Tibial nerve (tissue), 4 donors: ENCODE data around the gene FBXO45. TPM values are rescaled to one million over a fixed set of nuclear protein-coding genes. Genes with fewer than 3 reads are reported as not detected.
"Not testable (repeated sequence)": the region's sequence is repeated elsewhere in the genome, so short reads cannot be mapped to it uniquely, and the experiment has no call there.

Experiments
- DNase-seq, 2 donors: peaks; one replicate each; pipeline ENCODE4 v3.0.0-alpha.2; 2019; ENCODE audit warnings: low spot score in 2 of 2
- H3K27ac ChIP-seq, 4 donors: fragments of 200-600 bp; sonication (generic) in 3 of 4; one replicate each; pipeline ENCODE4 v1.5.1; 2017 to 2019; ENCODE audit warnings: mild to moderate bottlenecking in 1 of 4
- H3K27me3 ChIP-seq, 2 donors: fragments of 200-600 bp; sonication (generic) in 1 of 2; one replicate each; pipeline versions ENCODE4 v1.5.1 to v1.6.0; 2017 to 2019
- H3K36me3 ChIP-seq, 3 donors: fragments of 200-600 bp; sonication (generic); one replicate each; pipeline ENCODE4 v1.5.1; 2018 to 2019
- H3K4me1 ChIP-seq, 4 donors: fragments of 200-600 bp; sonication (generic) in 3 of 4; one replicate each; pipeline ENCODE4 v1.5.1; 2017 to 2019
- H3K4me3 ChIP-seq, 4 donors: fragments of 200-600 bp; sonication (generic) in 3 of 4; one replicate each; pipeline ENCODE4 v1.5.1; 2017 to 2019; ENCODE audit warnings: mild to moderate bottlenecking in 1 of 4, moderate library complexity in 1 of 4
- H3K9me3 ChIP-seq, 4 donors: fragments of 200-600 bp; sonication (generic) in 3 of 4; one replicate each; pipeline ENCODE4 v1.5.1; 2017 to 2019
- CTCF ChIP-seq, 5 experiments: fragments of 200-600 bp in 3 of 5; fragments of 450-650 bp in 2 of 5; sonication (generic) in 3 of 5; IDR thresholded peaks; one replicate each; pipeline ENCODE4 v1.5.1; 2016 to 2019; ENCODE audit warnings: antibody characterized with exemption in 5 of 5, mild to moderate bottlenecking in 3 of 5, moderate library complexity in 2 of 5
- EP300 ChIP-seq, 2 donors: sonication (generic); formaldehyde crosslinking; IDR thresholded peaks; one replicate each; pipeline ENCODE4 v1.6.1; 2017; ENCODE audit warnings: antibody characterized with exemption in 2 of 2, mild to moderate bottlenecking in 1 of 2
- POLR2A ChIP-seq, 2 donors: fragments of 450-650 bp; IDR thresholded peaks; one replicate each; pipeline ENCODE4 v1.6.1; 2017; ENCODE audit warnings: antibody characterized with exemption in 2 of 2, mild to moderate bottlenecking in 2 of 2, moderate library complexity in 2 of 2
- WGBS, 2 donors: methylation state at CpG; one replicate each; pipeline ENCODE4 v1.1.5; 2018; 5-methylcytosine and 5-hydroxymethylcytosine counted together
- small RNA-seq: library from RNA; depleted of rRNA; stranded (forward); fragments of <200 nt; gene quantifications from one replicate; pipeline ENCODE3, GENCODE V24; 2016
- total RNA-seq, 4 donors: library from RNA; depleted of rRNA; stranded (reverse); fragments of >200 nt; gene quantifications; one replicate each; pipeline ENCODE4 v1.1.0, GENCODE V29; 2016

Gene FBXO45
- total RNA-seq, 4 donors from 2014 or later, result 7.8 to 14.9 (median 8.7) TPM

GRCh38 chr3:196636369-196637349, 68.2 kb downstream of the FBXO45 start:
- H3K27me3 ChIP-seq, result peaks cover 0 to 24% of the 10 kb centered on the region in 2 donors
- no peak overlapping the region for H3K27ac ChIP-seq
- 71% methylated on average over 20 of the region's 20 CpGs for WGBS, 2 donors
- no peaks in the 10 kb centered on the region for H3K9me3 ChIP-seq
- H3K4me1 ChIP-seq, result peaks cover 0 to 35% (median 8%) of the 10 kb centered on the region in 4 donors
- TF ChIP-seq POLR2A (IDR thresholded peaks at IDR 0.05), result no peak
- TF ChIP-seq EP300 (IDR thresholded peaks at IDR 0.05), result no peak
- no peak for TF ChIP-seq CTCF (IDR thresholded peaks at IDR 0.05)
- DNase-seq, result no peak
- H3K4me3 ChIP-seq, result no peak overlapping the region
- no peaks in the 10 kb centered on the region for H3K36me3 ChIP-seq

GRCh38 chr3:196637941-196638340, 69.5 kb downstream of the FBXO45 start:
- whole genome bisulfite sequencing, 2 donors, result 81 to 86% methylated on average over 4 of the region's 4 CpGs
- H3K4me3 ChIP-seq, H3K36me3 ChIP-seq, H3K27ac ChIP-seq, H3K9me3 ChIP-seq, DNase-seq: not testable (repeated sequence)
- peaks cover 0 to 24% of the 10 kb centered on the region in 2 donors for H3K27me3 ChIP-seq
- peaks cover 0 to 29% (median 6%) of the 10 kb centered on the region in 4 donors for H3K4me1 ChIP-seq

Small RNA genes within 50 kb of the gene (small RNA-seq; reads per million reads assigned to genes)
- gene RPS29P3, result not detected

Other genes with a start within 250 kb of the FBXO45 start
- gene TM4SF19, start 230.3 kb upstream of the FBXO45 start, total RNA-seq, result not detected
- 10 to 100 TPM; 19.0 to 25.2 (median 21.4) TPM for gene UBXN7, start 136.2 kb upstream of the FBXO45 start, total RNA-seq
- 10 to 100 TPM; 23.6 to 26.2 (median 24.9) TPM for gene RNF168, start 64.9 kb upstream of the FBXO45 start, total RNA-seq
- gene SMCO1, start 53.3 kb upstream of the FBXO45 start, total RNA-seq, result not detected
- 10 to 100 TPM in 1 of 4 donors, 1 to 10 TPM in 3; 6.1 to 17.4 (median 9.1) TPM for gene WDR53, start 106 bp upstream of the FBXO45 start, total RNA-seq
- 10 to 100 TPM in 3 of 4 donors, 1 to 10 TPM in 1; 8.6 to 16.4 (median 12.7) TPM for gene NRROS, start 71.0 kb downstream of the FBXO45 start, total RNA-seq
- gene CEP19, start 143.6 kb downstream of the FBXO45 start, total RNA-seq, result 1 to 10 TPM; 1.8 to 4.0 (median 3.2) TPM
- gene PIGX, start 143.7 kb downstream of the FBXO45 start, total RNA-seq, result 10 to 100 TPM; 28.8 to 57.9 (median 33.7) TPM
- 10 to 100 TPM; 43.3 to 75.6 (median 49.8) TPM for gene PAK2, start 171.2 kb downstream of the FBXO45 start, total RNA-seq